K562 treated with DMSO at 1 percent for 24 hours (cell line): ENCODE data around the gene ERCC8. TPM values are rescaled to one million over a fixed set of nuclear protein-coding genes. Genes with fewer than 3 reads are reported as not detected.

Experiments used
- total RNA-seq: library from RNA; unstranded; fragments of 300-600 nt; gene quantifications from 2 replicates; pipeline ENCODE4 v1.2.3, GENCODE V29; 2022; ENCODE audit warnings: low read depth; ENCODE audit not compliant: insufficient read depth

Gene ERCC8, protein sequence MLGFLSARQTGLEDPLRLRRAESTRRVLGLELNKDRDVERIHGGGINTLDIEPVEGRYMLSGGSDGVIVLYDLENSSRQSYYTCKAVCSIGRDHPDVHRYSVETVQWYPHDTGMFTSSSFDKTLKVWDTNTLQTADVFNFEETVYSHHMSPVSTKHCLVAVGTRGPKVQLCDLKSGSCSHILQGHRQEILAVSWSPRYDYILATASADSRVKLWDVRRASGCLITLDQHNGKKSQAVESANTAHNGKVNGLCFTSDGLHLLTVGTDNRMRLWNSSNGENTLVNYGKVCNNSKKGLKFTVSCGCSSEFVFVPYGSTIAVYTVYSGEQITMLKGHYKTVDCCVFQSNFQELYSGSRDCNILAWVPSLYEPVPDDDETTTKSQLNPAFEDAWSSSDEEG
- 3.3 and 5.0 TPM in 2 replicates for total RNA-seq

DNA sequence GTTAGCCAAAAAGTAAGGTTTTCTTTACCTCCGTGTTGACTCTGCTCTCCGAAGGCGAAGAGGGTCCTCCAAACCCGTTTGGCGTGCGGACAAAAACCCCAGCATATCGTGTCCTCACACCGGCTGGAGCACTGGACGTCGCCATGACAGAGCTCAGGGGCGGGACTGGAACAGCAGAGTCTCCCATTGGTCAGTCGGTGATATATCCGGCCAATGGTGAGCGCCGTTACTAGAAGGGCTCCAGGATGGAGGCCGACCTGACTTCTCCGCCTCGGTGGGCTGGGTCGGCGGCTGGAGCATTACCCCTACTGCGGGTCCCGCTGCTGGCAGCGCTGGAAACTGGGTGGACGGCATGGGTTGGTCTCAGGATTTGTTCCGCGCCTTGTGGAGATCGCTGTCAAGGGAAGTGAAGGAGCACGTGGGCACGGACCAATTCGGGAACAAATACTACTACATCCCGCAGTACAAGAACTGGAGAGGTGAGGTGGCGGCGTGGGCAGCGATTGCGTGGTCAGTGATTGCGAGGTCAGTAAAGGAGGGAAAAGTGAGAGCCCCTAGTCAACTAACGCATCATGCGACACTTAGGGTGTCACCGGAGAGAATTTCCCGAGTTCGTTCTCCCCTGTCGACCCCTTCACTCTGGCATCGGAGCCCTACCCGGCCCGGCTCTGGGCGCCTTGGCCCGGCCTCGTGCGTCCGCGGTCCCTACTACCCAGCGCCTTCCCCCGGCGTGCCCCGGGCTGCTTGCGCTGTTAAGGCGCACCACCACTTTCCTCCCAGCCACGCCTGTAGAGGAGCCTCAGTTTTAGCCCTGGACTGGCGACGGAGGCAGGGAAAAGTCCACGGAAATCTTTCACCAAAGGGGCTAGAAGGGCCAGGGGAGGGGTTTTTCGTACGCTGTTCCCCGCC lies at the start of gene ERCC8, which contains the start of gene NDUFAF2:
Gene ERCC8 (minus strand): TSS at position 167 of the 909 bp plus-strand sequence. CDS start 62 bp downstream, at position 105.
Gene NDUFAF2 (plus strand): TSS at position 302 of the 909 bp plus-strand sequence. CDS start 51 bp downstream, at position 353.

GRCh38 chr5:60843936-60844905 lies 100.6 kb downstream of the ERCC8 start, which contains the start of gene ELOVL7:
Gene ELOVL7 (minus strand): TSS chr5:60844269. CDS start chr5:60787397, 56,872 bp downstream.

Other genes with a start within 250 kb of the ERCC8 start
- 19.7 and 24.0 TPM in 2 replicates for gene DEPDC1B, start 244.9 kb downstream of the ERCC8 start, total RNA-seq
- 3.0 and 4.1 TPM in 2 replicates for gene ELOVL7, start 100.8 kb downstream of the ERCC8 start, total RNA-seq
- 41.9 and 44.7 TPM in 2 replicates for gene NDUFAF2, start 135 bp upstream of the ERCC8 start, total RNA-seq
- 31.6 and 32.4 TPM in 2 replicates for gene SMIM15, start 217.4 kb upstream of the ERCC8 start, total RNA-seq